Measurements from ENCODE around the gene GPX4. TPM values are rescaled to one million over a fixed set of nuclear protein-coding genes. Genes with fewer than 3 reads are reported as not detected.

The GPX4 gene
- total and polyA plus RNA-seq, 5 donors from 2014 or later = 112 to 406 (median 341) TPM

DNA sequence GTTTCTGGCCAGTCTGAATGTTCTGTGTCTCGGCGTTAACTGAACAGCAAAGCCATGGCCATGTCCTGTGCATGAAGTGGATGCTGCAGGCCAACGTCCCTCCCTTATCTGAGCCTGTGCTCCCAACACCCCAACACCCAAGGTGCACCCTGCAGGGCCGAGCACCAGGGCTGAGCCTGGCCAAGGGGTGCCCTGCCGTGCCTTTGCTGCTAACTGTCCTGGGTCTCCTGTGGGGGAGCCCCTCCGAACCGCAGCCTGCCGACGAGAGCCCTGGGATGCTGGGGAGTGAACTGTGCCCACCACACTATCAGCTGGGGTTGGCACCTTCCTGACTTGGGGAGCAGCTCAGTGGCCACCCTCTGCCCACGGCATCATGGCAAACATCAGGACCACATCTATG is 17.6 kb downstream of the GPX4 start:
- H3K9me3 Mint-ChIP-seq = no peaks in the 10 kb centered on the region
- Histone ChIP-seq H3K4me1 (ENCODE audit: control insufficient read depth, insufficient read depth, low read length, poor library complexity, severe bottlenecking) (no peaks in the 10 kb centered on the region), H3K9me3 (ENCODE audit: control insufficient read depth in 2 of 2, low read length in 2 of 2) (no peaks in the 10 kb centered on the region), H3K27me3 (ENCODE audit: control insufficient read depth, insufficient read depth, low read length) (no peaks in the 10 kb centered on the region), H3K4me3 (ENCODE audit: low read depth, low read length) (no peak overlapping the region), H3K27ac (ENCODE audit: insufficient read depth, low read length, poor library complexity, severe bottlenecking) (no peak overlapping the region), H3K36me3 (ENCODE audit: control insufficient read depth, insufficient read depth, low read length) (peaks cover 75% of the 10 kb centered on the region)
- peaks cover 0 to 3% (median 0%) of the 10 kb centered on the region in 4 donors for H3K4me1 Mint-ChIP-seq
- no peak overlapping the region for H3K4me3 Mint-ChIP-seq
- ATAC-seq (ENCODE audit: low read depth in 2 of 2) = no peak
- H3K36me3 Mint-ChIP-seq = peaks cover 8% of the 10 kb centered on the region
- no peaks in the 10 kb centered on the region for H3K27me3 Mint-ChIP-seq
- DNase-seq = no peak
- peak overlapping the region in 2 of 3 donors; percentile 5 to 63 for H3K27ac Mint-ChIP-seq

DNA sequence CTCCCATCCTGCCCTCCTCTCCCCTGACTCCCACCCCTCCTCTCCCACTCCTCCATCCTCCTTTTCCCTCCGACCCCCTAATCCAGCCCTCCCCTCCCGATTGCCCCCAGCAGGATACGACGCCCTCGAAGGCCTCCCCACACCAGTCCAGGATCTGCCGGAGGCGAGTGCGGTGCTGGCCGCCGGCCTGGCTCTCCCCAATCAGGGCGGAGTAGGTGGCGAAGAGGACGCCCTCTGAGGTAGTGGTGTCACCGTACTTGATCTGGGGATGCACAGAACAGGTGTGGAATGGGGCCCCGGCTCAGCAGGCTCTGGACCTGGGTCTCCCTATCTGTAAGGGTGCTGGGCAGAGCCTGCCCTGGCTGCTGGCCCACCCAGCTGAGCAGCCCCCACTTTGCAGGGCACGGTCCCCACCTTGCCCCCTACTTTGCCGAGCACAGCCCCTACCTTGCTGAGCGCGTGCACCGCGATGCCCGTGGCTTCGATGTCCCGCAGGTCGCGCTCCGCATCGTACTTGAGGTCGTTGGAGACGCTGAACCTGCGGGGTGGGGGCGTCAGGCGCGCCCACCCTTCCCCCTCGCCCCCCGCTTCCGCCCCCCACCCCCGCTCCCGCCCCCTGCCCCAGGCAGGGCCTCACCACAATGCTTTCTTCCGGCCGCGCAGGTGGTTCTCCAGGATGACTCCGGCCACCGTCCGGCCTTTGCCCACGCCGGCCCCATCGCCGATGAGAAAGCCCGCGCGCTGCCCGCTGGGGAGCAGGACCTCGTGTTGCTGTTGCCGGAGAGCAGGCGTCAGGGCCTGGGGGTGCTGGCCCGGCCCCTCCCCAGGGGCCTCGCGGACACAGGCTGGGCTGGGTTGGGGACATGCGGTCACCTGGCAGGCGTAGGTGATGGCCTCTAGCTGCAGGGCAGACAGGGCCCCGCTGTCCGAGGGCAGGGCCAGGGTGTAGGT is 18.5 kb downstream of the GPX4 start:
- Mint-ChIP-seq H3K27me3 (no peaks in the 10 kb centered on the region), H3K36me3 (peaks cover 8% of the 10 kb centered on the region), H3K9me3 (no peaks in the 10 kb centered on the region), H3K27ac (no peak overlapping the region), H3K4me3 (no peak overlapping the region), H3K4me1 (peaks cover 0 to 7% (median 0%) of the 10 kb centered on the region in 4 donors)
- DNase-seq (no peak), ATAC-seq (ENCODE audit: low read depth in 2 of 2) (no peak)
- no peak overlapping the region for H3K27ac ChIP-seq (ENCODE audit: insufficient read depth, low read length, poor library complexity, severe bottlenecking)
- no peaks in the 10 kb centered on the region for H3K27me3 ChIP-seq (ENCODE audit: control insufficient read depth, insufficient read depth, low read length)
- no peak overlapping the region for H3K4me3 ChIP-seq (ENCODE audit: low read depth, low read length)
- H3K4me1 ChIP-seq (ENCODE audit: control insufficient read depth, insufficient read depth, low read length, poor library complexity, severe bottlenecking) = no peaks in the 10 kb centered on the region
- no peaks in the 10 kb centered on the region for H3K9me3 ChIP-seq (ENCODE audit: control insufficient read depth in 2 of 2, low read length in 2 of 2)
- peaks cover 75% of the 10 kb centered on the region for H3K36me3 ChIP-seq (ENCODE audit: control insufficient read depth, insufficient read depth, low read length)

DNA sequence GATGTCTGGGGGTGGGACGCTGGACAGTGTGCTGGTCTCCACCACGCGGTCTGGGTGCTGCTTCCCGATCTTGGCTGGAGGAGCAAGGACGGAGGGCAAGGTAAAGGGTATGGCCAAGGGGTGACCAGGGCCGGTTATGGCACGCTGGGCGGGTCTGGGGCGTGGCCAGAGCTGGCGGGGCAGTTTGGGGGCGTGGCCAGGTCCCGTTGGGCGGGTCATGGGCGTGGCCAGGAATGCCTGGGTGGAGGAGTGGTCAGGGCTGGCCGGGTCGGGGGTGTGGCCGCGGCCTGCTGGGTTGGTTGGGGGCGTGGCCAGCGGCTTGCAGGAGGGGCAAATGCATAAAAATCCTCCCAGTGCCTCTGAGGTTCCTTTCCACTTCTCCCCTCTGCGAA is 19.2 kb downstream of the GPX4 start:
- no peaks in the 10 kb centered on the region for H3K27me3 Mint-ChIP-seq
- Histone ChIP-seq H3K36me3 (ENCODE audit: control insufficient read depth, insufficient read depth, low read length) (peaks cover 74% of the 10 kb centered on the region), H3K9me3 (ENCODE audit: control insufficient read depth in 2 of 2, low read length in 2 of 2) (no peaks in the 10 kb centered on the region), H3K27ac (ENCODE audit: insufficient read depth, low read length, poor library complexity, severe bottlenecking) (no peak overlapping the region), H3K4me1 (ENCODE audit: control insufficient read depth, insufficient read depth, low read length, poor library complexity, severe bottlenecking) (no peaks in the 10 kb centered on the region), H3K27me3 (ENCODE audit: control insufficient read depth, insufficient read depth, low read length) (no peaks in the 10 kb centered on the region), H3K4me3 (ENCODE audit: low read depth, low read length) (no peak overlapping the region)
- ATAC-seq (ENCODE audit: low read depth in 2 of 2) (peak in 1 of 2 donors; percentile 23), DNase-seq (no peak)
- H3K27ac Mint-ChIP-seq = no peak overlapping the region
- peaks cover 0 to 7% (median 2%) of the 10 kb centered on the region in 4 donors for H3K4me1 Mint-ChIP-seq
- H3K36me3 Mint-ChIP-seq = peaks cover 8% of the 10 kb centered on the region
- H3K9me3 Mint-ChIP-seq = no peaks in the 10 kb centered on the region
- H3K4me3 Mint-ChIP-seq = no peak overlapping the region

DNA sequence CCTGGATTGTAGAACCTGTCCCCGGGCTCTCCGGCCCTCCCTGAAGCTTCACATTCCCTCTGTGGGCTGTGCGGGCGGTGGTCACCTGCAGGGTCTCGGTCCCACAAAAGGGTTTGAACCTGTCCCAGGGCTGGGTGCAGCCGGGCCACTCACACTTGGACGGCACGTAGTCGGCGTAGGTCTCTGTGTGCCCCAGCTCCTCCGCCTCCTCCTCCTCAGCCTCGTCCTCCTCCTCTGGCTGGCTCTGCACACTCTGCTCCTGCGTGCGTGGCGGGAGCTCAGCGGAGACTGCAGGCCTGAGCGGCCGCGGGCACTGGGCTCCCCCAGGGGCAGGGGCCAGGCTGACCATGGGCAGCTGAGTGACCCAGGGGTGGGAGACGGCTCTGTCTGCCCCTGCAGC is 19.6 kb downstream of the GPX4 start:
- ATAC-seq (ENCODE audit: low read depth in 2 of 2) (no peak), DNase-seq (no peak)
- Mint-ChIP-seq H3K4me3 (no peak overlapping the region), H3K27me3 (no peaks in the 10 kb centered on the region), H3K27ac (no peak overlapping the region), H3K9me3 (no peaks in the 10 kb centered on the region), H3K36me3 (peaks cover 8% of the 10 kb centered on the region), H3K4me1 (peaks cover 0 to 7% (median 2%) of the 10 kb centered on the region in 4 donors)
- Histone ChIP-seq H3K27ac (ENCODE audit: insufficient read depth, low read length, poor library complexity, severe bottlenecking) (no peak overlapping the region), H3K4me1 (ENCODE audit: control insufficient read depth, insufficient read depth, low read length, poor library complexity, severe bottlenecking) (no peaks in the 10 kb centered on the region), H3K27me3 (ENCODE audit: control insufficient read depth, insufficient read depth, low read length) (no peaks in the 10 kb centered on the region), H3K4me3 (ENCODE audit: low read depth, low read length) (no peak overlapping the region), H3K36me3 (ENCODE audit: control insufficient read depth, insufficient read depth, low read length) (peaks cover 71% of the 10 kb centered on the region), H3K9me3 (ENCODE audit: control insufficient read depth in 2 of 2, low read length in 2 of 2) (no peaks in the 10 kb centered on the region)

DNA sequence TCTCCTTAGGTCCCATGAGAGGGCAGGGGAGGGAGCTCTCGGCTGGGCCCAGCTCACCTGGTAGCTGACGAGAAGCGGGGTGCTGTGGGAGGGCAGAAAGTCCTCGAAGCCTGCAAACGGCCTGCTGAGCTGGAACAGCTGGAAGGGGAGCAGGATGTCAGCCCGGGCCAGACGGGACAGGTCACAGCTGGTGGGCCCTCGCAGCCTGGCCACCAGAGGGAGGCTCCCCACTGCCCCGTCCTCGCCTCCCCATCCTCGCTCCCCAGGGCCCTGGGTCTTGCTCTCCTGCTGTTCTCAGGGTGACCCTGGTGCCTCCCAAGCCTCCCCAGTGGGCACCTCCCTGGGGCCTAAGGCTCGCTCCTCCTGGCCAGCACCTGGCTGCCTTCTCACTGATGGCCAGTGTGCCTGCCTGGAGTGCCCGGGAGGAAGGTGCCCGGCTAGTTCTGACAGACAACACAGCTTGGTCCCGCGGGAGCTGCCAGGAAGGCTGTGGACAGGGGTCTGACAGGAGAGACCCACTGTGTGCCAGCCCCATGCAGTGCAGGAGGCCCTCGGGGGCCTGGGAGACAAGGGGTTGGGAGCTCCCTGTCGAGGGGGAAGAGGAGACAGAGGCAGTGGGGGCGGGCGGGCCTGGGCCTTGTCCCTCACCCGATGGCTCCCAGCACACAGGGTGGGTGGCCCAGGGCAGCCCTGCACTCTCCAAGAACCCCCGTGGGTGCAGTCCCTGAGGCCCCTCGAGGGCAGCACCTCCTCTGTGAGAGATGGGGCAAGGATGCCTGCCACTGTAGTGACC is 20.3 kb downstream of the GPX4 start:
- peaks cover under 1% of the 10 kb centered on the region for H3K4me1 ChIP-seq (ENCODE audit: control insufficient read depth, insufficient read depth, low read length, poor library complexity, severe bottlenecking)
- Mint-ChIP-seq H3K9me3 (no peaks in the 10 kb centered on the region), H3K36me3 (peaks cover 8% of the 10 kb centered on the region), H3K27ac (peak overlapping the region in 1 of 3 donors; percentile 55), H3K4me1 (peaks cover 0 to 10% (median 2%) of the 10 kb centered on the region in 4 donors), H3K4me3 (no peak overlapping the region), H3K27me3 (no peaks in the 10 kb centered on the region)
- no peaks in the 10 kb centered on the region for H3K27me3 ChIP-seq (ENCODE audit: control insufficient read depth, insufficient read depth, low read length)
- no peaks in the 10 kb centered on the region for H3K9me3 ChIP-seq (ENCODE audit: control insufficient read depth in 2 of 2, low read length in 2 of 2)
- no peak overlapping the region for H3K4me3 ChIP-seq (ENCODE audit: low read depth, low read length)
- H3K27ac ChIP-seq (ENCODE audit: insufficient read depth, low read length, poor library complexity, severe bottlenecking) = no peak overlapping the region
- H3K36me3 ChIP-seq (ENCODE audit: control insufficient read depth, insufficient read depth, low read length) = peaks cover 64% of the 10 kb centered on the region
- ATAC-seq (ENCODE audit: low read depth in 2 of 2) = no peak
- DNase-seq = no peak

DNA sequence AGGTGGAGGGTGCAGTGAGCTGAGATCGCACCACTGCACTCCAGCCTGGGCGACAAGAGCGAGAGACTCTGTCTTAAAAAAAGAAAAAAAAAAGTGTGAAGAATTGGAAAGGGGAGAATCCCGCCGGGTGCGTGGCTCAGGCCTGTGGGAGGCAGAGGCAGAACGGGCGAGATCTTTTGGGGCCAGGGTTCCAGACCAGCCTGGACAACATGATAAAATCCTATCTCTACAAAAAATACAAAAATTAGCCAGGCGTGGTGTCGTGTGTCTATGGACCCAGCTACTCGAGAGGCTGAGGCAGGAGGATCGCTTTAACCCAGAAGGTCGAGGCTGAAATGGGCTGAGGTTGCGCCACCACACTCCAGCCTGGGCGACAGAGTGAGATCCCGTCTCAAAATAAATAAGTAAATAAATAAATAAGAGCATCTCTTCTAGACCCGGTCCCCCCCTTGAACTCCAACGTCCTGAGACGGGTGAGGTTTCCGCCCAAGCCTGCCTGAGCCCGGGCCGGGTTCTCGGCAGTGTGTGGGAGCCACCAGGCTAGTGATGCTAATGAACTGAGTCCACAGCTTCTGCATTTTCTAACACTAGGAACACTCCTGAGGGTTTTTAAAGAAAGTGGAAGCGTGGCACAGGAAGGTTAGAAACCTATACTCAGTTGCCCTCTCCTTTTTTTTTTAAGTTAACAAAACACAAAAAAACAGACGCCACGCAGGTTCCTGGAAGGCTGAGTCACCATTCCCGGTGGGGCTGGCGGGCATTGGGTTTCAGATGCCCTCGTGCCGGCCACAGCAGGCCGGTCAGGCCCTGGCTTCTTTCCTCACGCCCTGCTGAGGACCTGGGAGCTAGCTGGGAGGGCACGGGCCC is 22.0 kb downstream of the GPX4 start:
- Histone ChIP-seq H3K9me3 (ENCODE audit: control insufficient read depth in 2 of 2, low read length in 2 of 2) (no peaks in the 10 kb centered on the region), H3K36me3 (ENCODE audit: control insufficient read depth, insufficient read depth, low read length) (peaks cover 56% of the 10 kb centered on the region), H3K27me3 (ENCODE audit: control insufficient read depth, insufficient read depth, low read length) (no peaks in the 10 kb centered on the region), H3K27ac (ENCODE audit: insufficient read depth, low read length, poor library complexity, severe bottlenecking) (no peak overlapping the region), H3K4me1 (ENCODE audit: control insufficient read depth, insufficient read depth, low read length, poor library complexity, severe bottlenecking) (peaks cover 18% of the 10 kb centered on the region), H3K4me3 (ENCODE audit: low read depth, low read length) (no peak overlapping the region)
- Mint-ChIP-seq H3K4me1 (peaks cover 0 to 24% (median 5%) of the 10 kb centered on the region in 4 donors), H3K4me3 (no peak overlapping the region), H3K9me3 (no peaks in the 10 kb centered on the region), H3K27ac (peak overlapping the region in 1 of 3 donors; percentile 9), H3K36me3 (peaks cover 8% of the 10 kb centered on the region), H3K27me3 (no peaks in the 10 kb centered on the region)
- DNase-seq (no peak), ATAC-seq (ENCODE audit: low read depth in 2 of 2) (no peak)
